GM18868 (cell line): Measurements from ENCODE around the gene CENPU.

Experiments used
- ATAC-seq: cut with Tn5 transposase; IDR thresholded peaks from one replicate; pipeline ENCODE4 v1.9.1; 2021; ENCODE audit warnings: mild to moderate bottlenecking, moderate library complexity; ENCODE audit not compliant: unreplicated experiment

The CENPU gene

GRCh38 chr4:184645904-184646610, 87.8 kb downstream of the CENPU start:
- no peak for ATAC-seq

- no peak for ATAC-seq
Observed at GRCh38 chr4:184644553-184645307, 89.2 kb downstream of the CENPU start.
